Neural crest cell (in vitro differentiated cells): ENCODE results near the gene CELSR3. TPM values are rescaled to one million over a fixed set of nuclear protein-coding genes. Genes with fewer than 3 reads are reported as not detected.

Experiments used
- DNase-seq: peaks from one replicate; pipeline ENCODE4 v3.0.0; 2021; ENCODE audit warnings: low read depth, mixed read lengths, low spot score
- H3K27ac Mint-ChIP-seq: one replicate; pipeline ENCODE4 v1.8.0; 2021; ENCODE audit warnings: mild to moderate bottlenecking, mixed read lengths; ENCODE audit not compliant: unreplicated experiment
- H3K27me3 Mint-ChIP-seq: 2 replicates; pipeline ENCODE4 v1.8.0; 2021; ENCODE audit warnings: low read depth, mild to moderate bottlenecking, mixed read lengths
- H3K36me3 Mint-ChIP-seq: 2 replicates; pipeline ENCODE4 v1.8.0; 2021; ENCODE audit warnings: low read depth, mild to moderate bottlenecking, mixed read lengths
- H3K4me1 Mint-ChIP-seq: 2 replicates; pipeline ENCODE4 v1.8.0; 2021; ENCODE audit warnings: mixed read lengths
- H3K4me3 Mint-ChIP-seq: one replicate; pipeline ENCODE4 v1.8.0; 2021; ENCODE audit warnings: mild to moderate bottlenecking, mixed read lengths
- H3K9me3 Mint-ChIP-seq: 2 replicates; pipeline ENCODE4 v1.8.0; 2021; ENCODE audit warnings: mixed read lengths
- CTCF ChIP-seq: fragments of 200-600 bp; sonication (generic); conservative IDR thresholded peaks from 2 replicates; pipeline ENCODE4 v1.5.0; 2021; ENCODE audit warnings: antibody characterized with exemption, mild to moderate bottlenecking
- total RNA-seq: library from RNA; stranded (reverse); gene quantifications from 2 replicates; pipeline ENCODE4 v1.2.1, GENCODE V29; 2021

CELSR3 gene
- total RNA-seq, 1 donor from 2014 or later, result 27.2 TPM

GRCh38 chr3:48660800-48661400 lies 1.8 kb downstream of the CELSR3 start:
- no peak overlapping the region for H3K27ac Mint-ChIP-seq
- TF ChIP-seq CTCF, result no peak
- peaks cover 26% of the 10 kb centered on the region for H3K36me3 Mint-ChIP-seq

GRCh38 chr3:48656841-48657281 lies 5.8 kb downstream of the CELSR3 start:
- no peak overlapping the region for H3K27ac Mint-ChIP-seq
- no peaks in the 10 kb centered on the region for H3K27me3 Mint-ChIP-seq
- peaks cover 30% of the 10 kb centered on the region for H3K36me3 Mint-ChIP-seq
- DNase-seq, result no peak
- H3K9me3 Mint-ChIP-seq, result no peaks in the 10 kb centered on the region
- peaks cover 15% of the 10 kb centered on the region for H3K4me1 Mint-ChIP-seq
- peak overlapping the region; percentile 12 for H3K4me3 Mint-ChIP-seq
- no peak for TF ChIP-seq CTCF

More at GRCh38 chr3:48660800-48661400, 1.8 kb downstream of the CELSR3 start:
- Mint-ChIP-seq H3K4me1 (peaks cover 31% of the 10 kb centered on the region), H3K4me3 (peak overlapping the region; percentile 85), H3K9me3 (peaks cover 2% of the 10 kb centered on the region), H3K27me3 (peaks cover 7% of the 10 kb centered on the region)
- no peak for DNase-seq

- peak; percentile 82 for DNase-seq
- TF ChIP-seq CTCF, result peak; percentile 77
- Mint-ChIP-seq H3K4me3 (peak overlapping the region; percentile 12), H3K27ac (peak overlapping the region; percentile 27), H3K36me3 (peaks cover 30% of the 10 kb centered on the region), H3K27me3 (no peaks in the 10 kb centered on the region), H3K4me1 (peaks cover 13% of the 10 kb centered on the region), H3K9me3 (no peaks in the 10 kb centered on the region)
Measured at GRCh38 chr3:48656061-48656840, 6.4 kb downstream of the CELSR3 start.

GRCh38 chr3:48655606-48656005 lies 7.1 kb downstream of the CELSR3 start:
- Mint-ChIP-seq H3K4me1 (peaks cover 13% of the 10 kb centered on the region), H3K27me3 (no peaks in the 10 kb centered on the region), H3K9me3 (no peaks in the 10 kb centered on the region), H3K36me3 (peaks cover 30% of the 10 kb centered on the region), H3K4me3 (peak overlapping the region; percentile 75), H3K27ac (peak overlapping the region; percentile 57)
- TF ChIP-seq CTCF, result no peak
- no peak for DNase-seq

- H3K27ac Mint-ChIP-seq, result peak overlapping the region; percentile 12
- peaks cover 28% of the 10 kb centered on the region for H3K36me3 Mint-ChIP-seq
- H3K4me3 Mint-ChIP-seq, result peak overlapping the region; percentile 75
Measured at GRCh38 chr3:48655063-48655462, 7.6 kb downstream of the CELSR3 start.

More at GRCh38 chr3:48655063-48655462, 7.6 kb downstream of the CELSR3 start:
- H3K9me3 Mint-ChIP-seq, result no peaks in the 10 kb centered on the region
- peaks cover 13% of the 10 kb centered on the region for H3K4me1 Mint-ChIP-seq
- no peak for TF ChIP-seq CTCF
- no peaks in the 10 kb centered on the region for H3K27me3 Mint-ChIP-seq
- DNase-seq, result no peak
